H1 (cell line): ENCODE data around the gene PLA2G15. TPM values are rescaled to one million over a fixed set of nuclear protein-coding genes. Genes with fewer than 3 reads are reported as not detected.

Experiments used
- EP300 ChIP-seq, 2 experiments: IDR thresholded peaks; 1 replicate in 1 of 2; 2 replicates in 1 of 2; pipeline ENCODE4 v1.6.1; 2011 to 2012; ENCODE audit warnings: low read depth in 2 of 2, low read length in 2 of 2, mild to moderate bottlenecking in 2 of 2, borderline replicate concordance in 1 of 2, inconsistent platforms in 1 of 2, moderate library complexity in 1 of 2
- KDM1A ChIP-seq: fragments of 200-600, 300-600 bp; sonication (generic); IDR thresholded peaks from 2 replicates; pipeline ENCODE4 v1.7.1; 2016; ENCODE audit warnings: mild to moderate bottlenecking, low read length, borderline replicate concordance
- RFX5 ChIP-seq: IDR thresholded peaks from 2 replicates; pipeline ENCODE4 v1.6.1; 2011; ENCODE audit warnings: low read depth, low read length, improper control_type of control experiment, borderline replicate concordance
- RNF2 ChIP-seq: fragments of 200-900, 300-1000 bp; sonication (generic); IDR thresholded peaks from 2 replicates; pipeline ENCODE4 v1.7.1; 2016; ENCODE audit warnings: borderline replicate concordance, low read depth, mild to moderate bottlenecking, antibody characterized with exemption, low read length; ENCODE audit not compliant: poor library complexity, severe bottlenecking; ENCODE audit errors: missing control alignments
- SRF ChIP-seq: IDR thresholded peaks from 2 replicates; pipeline ENCODE4 v1.6.1; 2011; ENCODE audit warnings: mild to moderate bottlenecking, low read depth, low read length, moderate library complexity
- USF2 ChIP-seq: IDR thresholded peaks from 2 replicates; pipeline ENCODE4 v1.6.1; 2011; ENCODE audit warnings: low read length, improper control_type of control experiment
- polyA plus RNA-seq, 7 experiments: library from polyadenylated mRNA; depleted of rRNA in 3 of 7; stranded (reverse) in 5 of 7; unstranded in 2 of 7; fragments of >200 nt in 5 of 7; fragments of 200-250 nt in 2 of 7; gene quantifications; 1 replicate in 5 of 7; 2 replicates in 1 of 7; 4 replicates in 1 of 7; pipeline versions ENCODE4 v1.2.1 to v1.2.3, GENCODE V29; 2011 to 2013; ENCODE audit warnings: missing spikeins in 2 of 7, mixed read lengths in 2 of 7
- total RNA-seq: library from RNA; stranded (reverse); fragmentation: NEBNext Ultra II Directional; extraction: Animal tissue kit (Norgen Biotek cat#: 25700); gene quantifications from 2 replicates; pipeline ENCODE4 v1.2.1, GENCODE V29; 2021

The PLA2G15 gene
- total and polyA plus RNA-seq, 2 of the 8 experiments (the other 6 are each of a cell fraction or from before 2014, with no cell fraction given) = 11.2 to 12.0 TPM

DNA sequence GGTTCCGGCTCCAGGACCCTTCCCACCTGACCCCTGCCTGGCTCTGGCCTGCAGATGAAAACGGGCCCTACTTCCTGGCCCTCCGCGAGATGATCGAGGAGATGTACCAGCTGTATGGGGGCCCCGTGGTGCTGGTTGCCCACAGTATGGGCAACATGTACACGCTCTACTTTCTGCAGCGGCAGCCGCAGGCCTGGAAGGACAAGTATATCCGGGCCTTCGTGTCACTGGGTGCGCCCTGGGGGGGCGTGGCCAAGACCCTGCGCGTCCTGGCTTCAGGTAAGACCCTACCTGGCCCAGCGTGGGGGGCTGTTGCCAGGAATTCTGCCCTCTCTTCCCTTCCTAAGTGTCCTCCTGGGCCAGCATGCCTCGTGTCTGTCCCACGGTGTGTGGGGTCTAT, 10.5 kb downstream of the PLA2G15 start (continued):
- no peak for TF ChIP-seq USF2
- TF ChIP-seq EP300 (IDR thresholded peaks at IDR 0.05; ENCODE audit: borderline replicate concordance in 1 of 2, low read depth in 2 of 2, low read length in 2 of 2) = no peak
- no peak for TF ChIP-seq KDM1A
- no peak for TF ChIP-seq SRF
- no peak for TF ChIP-seq RFX5
- no peak for TF ChIP-seq RNF2
